HPDE6-E6E7 (cell line): ENCODE measurements around the gene ZNF407.

ENCODE experiments used
- DNase-seq: peaks from one replicate; pipeline ENCODE4 v3.0.0; 2011; ENCODE audit warnings: missing footprints; ENCODE audit errors: extremely low spot score

ZNF407 gene

DNA sequence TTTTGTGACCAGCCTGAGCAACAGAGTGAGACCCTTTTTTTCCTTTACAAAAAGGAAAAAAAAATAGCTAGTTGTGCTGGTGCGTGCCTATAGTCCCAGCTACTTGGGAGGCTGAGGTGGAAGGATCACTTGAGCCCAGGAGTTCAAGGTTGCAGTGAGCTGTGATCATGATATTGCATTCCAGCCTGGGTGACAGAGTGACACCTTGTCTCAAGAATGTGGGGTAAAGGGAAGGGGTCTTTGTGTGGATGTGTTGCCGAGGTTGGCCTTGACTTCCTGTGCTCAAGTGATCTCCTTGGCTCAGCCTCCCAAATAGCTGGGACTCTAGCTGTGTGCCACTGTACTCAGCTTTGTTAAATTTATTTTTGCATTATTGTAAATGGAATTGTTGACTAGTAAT lies 120.6 kb downstream of the ZNF407 start:
- DNase-seq: no peak

DNA sequence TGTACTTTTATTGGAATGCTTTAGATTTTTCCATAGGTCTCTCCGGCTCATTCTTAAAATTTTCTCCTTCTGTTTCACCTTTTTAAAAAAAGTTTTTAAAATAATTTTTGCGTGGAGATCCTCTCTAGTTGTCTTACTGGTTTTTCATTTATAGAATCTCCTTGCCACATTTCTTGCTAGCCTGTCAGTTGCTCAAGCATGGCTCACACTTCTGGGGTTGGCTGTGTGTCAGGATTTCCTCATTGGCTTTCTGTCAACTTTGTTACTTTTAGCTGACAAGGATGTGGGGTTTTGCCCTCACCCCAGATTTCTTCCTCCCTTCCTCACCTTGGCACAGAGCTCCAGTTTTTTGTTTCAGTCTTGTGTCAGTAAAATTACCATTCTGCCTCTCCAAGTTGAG lies 124.6 kb downstream of the ZNF407 start:
- DNase-seq: no peak

DNA sequence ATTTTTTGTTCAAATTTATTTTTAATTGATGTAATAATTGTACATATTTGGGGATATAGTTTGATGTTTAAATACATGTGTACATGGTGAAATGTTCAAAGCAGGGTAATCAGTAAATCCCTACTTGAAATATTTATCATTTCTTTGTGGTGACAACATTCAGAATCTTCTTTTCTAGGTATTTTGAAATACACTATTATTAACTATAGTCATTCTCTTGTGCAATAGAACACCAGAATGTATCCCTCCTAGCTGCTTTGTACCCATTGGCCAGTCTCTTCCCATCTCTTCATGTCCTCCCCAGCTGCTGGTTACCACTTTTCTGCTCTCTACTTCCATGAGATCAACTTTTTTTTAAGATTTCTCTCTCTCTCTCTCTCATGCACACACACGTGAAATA lies 126.5 kb downstream of the ZNF407 start:
- no peak for DNase-seq

DNA sequence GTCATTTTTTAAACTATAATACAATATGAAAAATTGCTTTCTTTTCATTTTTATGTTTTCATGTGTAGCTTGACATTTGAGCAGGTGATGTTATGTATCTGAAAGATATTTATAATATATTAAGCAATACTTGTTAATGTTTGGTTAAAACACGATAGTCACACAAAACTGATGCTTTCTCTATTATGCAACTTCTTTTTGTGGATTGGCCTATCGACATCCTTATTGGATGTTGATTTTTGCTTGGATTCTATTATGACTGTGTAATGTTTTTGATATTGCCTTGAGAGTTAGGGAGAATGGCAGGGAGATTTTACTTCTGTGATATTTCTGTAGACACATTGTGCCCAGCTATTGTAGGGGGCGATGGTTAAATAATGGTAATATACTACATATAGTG lies 128.0 kb downstream of the ZNF407 start:
- DNase-seq: no peak

DNA sequence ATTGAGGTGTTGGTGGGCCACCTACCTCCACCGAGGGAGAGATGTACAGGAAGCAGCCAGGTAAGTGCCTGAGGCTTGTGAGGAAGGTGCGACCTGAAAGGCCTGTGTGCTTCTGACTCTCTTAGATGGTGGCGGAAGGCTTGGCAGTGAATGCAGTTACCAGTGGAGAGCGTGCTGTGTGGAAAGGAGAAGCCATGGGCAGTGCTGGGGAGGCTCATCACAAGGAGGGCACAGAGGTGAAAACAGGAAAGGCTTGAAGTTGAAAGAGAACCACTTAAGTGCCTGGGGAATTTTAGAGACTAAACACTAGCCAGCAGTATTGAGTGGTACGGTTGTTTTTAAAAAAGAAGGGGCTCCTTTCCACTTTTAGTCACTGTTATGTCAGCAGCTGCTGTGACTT lies 130.9 kb downstream of the ZNF407 start:
- no peak for DNase-seq

DNA sequence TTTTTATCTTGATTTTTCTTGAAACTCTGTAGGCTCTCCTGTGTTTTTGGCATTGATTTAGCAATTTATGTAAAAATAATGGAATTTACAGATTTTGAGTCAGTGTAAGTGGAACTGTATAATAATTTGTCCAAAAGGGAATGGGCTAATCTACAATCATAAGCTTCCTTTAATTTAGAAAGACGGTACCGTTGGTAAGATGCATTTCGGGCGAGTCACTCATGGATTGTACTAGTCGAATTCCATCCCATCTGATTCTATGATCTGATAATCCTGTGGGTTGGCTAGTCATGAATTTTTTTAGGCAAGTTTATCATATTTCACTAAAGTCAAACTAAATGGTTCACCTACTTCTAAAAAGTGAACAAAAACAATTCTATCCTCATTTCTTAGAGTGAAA lies 133.4 kb downstream of the ZNF407 start:
- no peak for DNase-seq

GRCh38 chr18:74732380-74732779 lies 134.7 kb downstream of the ZNF407 start:
- no peak for DNase-seq

GRCh38 chr18:74733598-74733997 lies 135.9 kb downstream of the ZNF407 start:
- DNase-seq: no peak

DNA sequence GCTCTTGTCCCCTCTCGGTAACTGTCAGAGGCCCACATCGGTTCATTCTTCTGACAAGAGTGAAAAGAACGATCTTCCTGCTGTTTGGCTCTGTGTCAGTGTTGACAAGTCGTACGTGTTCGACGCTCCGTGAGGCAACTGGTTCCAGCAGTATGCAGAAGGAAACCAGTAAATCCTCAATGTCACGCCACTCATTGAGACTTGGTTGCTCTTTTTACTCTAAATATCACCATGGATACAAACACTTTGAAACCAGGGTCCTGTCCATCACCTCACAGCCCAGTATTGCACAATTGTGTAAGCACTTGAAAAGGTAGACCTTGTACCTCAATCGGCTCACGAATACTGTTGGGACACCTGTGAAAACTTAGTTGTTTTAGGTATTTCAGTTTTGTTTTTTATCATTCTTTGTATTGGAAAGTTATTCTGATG lies 136.4 kb downstream of the ZNF407 start:
- no peak for DNase-seq

GRCh38 chr18:74739926-74740325 lies 142.3 kb downstream of the ZNF407 start:
- no peak for DNase-seq

GRCh38 chr18:74742573-74743243 lies 145.0 kb downstream of the ZNF407 start:
- DNase-seq: no peak

DNA sequence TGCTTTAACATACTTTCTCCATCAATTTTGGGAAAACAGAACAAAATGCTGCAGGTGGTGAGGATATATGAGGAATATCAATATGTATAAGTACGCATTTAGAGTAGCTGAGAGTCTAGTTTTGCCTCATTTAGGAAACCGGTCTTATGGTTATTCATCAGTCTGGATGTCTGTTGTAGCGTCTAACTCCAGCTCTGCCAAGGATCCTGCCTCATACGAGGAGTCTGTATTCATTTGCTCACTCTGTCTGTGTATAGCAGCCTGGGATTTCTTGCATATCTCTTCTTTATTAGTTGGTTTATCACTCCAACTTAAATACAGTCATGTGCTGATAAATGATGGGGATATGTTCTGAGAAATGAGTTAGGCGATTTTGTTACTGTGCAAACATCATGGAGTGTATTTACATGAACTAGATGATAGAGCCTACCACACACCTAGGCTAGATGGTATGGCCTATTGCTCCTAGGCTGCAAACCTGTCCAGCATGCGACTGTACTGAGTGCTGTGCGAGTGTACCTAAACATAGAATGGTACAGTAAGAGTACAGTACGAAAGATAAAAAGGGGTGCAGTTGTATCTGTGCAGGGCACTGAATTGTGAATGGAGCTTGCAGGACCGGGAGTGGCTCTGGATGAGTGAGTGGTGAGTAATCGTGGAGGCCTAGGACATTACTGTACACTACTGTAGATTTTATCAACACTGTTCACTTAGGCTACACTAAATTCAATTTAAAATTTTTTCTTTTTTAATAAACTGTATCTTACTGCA lies 148.1 kb downstream of the ZNF407 start:
- peak; percentile 58 for DNase-seq

DNA sequence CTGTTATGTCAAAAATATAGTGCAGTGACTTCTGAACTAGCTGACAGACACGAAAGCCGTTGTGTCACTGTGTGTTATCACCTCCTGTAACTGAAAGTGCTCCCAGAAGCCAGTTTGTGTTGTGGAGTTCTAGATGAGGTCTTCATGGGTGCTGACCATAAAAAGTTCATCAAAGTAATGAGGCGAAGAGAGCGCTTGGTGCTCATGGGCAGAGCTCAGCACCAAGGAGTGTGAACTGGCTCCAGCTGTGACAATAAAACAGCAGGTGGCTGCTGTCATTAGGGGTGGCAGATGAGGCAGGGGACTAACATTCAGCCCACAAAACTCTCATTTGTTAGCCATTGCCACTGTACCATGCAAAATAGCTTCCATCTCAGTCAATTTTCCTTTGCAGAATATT lies 151.1 kb downstream of the ZNF407 start:
- no peak for DNase-seq

GRCh38 chr18:74758995-74759394 lies 161.3 kb downstream of the ZNF407 start:
- DNase-seq: no peak

- no peak for DNase-seq
These were observed 162.4 kb downstream of the ZNF407 start for GRCh38 chr18:74760026-74760425.

DNA sequence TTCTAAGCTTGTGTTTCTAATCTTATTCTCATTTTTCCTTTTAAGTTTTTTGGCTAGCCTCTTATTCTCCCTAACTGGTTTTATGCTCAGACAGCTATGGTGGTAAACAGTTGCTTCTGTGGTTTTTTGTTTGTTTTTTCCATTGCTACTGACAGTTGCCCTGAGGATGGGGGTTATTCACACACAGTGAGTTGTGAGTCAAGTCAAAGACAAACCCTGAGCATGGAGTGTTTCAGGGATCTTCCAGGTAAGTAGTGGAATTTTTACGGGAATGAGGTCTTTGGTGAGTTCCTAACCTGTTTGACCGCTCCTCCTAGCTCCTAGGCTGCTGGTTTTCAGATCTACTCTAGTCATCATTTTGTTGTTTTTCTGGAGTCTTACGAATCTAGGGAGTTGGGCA lies 162.8 kb downstream of the ZNF407 start:
- no peak for DNase-seq

GRCh38 chr18:74766251-74766650 lies 168.6 kb downstream of the ZNF407 start:
- no peak for DNase-seq

DNA sequence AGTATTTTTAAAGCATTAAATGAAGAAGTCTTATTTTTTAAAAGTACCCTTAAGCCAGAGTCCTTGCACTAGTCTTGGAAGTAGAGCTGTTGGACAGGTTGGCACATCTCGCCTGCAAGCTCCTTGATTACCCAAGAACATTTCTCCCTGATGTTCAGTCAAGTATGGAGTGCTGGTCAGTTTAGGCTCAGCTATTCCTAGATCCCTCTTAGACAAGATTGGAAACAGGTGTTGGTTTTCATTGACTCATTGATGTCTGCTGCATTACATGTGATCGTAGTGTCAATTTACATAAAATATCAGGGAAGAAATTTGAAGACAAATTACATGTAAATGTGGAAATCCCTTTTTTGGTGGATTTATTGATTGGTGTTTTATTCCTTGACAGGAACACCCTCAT lies 170.4 kb downstream of the ZNF407 start:
- DNase-seq: no peak

DNA sequence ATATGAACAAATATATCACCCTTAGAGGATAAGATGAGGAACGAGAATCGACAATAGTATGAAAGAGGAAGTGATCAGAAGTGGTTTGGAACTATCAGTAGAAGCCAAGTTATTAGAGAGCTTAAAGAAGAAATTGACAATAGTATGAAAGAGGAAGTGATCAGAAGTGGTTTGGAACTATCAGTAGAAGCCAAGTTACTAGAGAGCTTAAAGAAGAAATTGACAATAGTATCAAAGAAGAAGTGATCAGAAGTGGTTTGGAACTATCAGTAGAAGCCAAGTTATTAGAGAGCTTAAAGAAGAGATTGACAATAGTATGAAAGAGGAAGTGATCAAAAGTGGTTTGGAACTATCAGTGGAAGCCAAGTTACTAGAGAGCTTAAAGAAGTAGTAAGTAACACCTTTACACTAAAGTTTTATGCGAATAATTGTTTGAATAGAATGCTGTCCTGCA lies 175.5 kb downstream of the ZNF407 start:
- DNase-seq: no peak

DNA sequence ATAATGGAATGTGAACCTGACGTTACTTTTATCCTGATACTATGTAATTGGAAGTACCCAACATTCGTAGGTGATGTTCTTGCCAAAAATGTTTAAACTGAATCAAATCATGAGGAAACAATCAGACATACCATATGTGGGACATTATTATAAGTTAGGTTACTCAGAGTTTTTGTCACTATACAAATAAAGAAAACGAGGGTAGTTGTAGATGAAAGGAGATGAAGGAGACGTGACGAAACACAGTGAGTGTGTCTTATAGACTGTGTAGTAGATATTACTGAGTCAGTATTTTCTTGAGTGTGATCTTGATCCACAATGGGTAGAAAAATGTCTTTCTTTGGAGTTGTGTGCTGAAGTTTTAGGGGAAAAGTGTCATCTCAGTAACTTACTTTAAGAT lies 176.8 kb downstream of the ZNF407 start:
- no peak for DNase-seq

- no peak for DNase-seq
These were observed 177.6 kb downstream of the ZNF407 start for GRCh38 chr18:74775239-74775638.

DNA sequence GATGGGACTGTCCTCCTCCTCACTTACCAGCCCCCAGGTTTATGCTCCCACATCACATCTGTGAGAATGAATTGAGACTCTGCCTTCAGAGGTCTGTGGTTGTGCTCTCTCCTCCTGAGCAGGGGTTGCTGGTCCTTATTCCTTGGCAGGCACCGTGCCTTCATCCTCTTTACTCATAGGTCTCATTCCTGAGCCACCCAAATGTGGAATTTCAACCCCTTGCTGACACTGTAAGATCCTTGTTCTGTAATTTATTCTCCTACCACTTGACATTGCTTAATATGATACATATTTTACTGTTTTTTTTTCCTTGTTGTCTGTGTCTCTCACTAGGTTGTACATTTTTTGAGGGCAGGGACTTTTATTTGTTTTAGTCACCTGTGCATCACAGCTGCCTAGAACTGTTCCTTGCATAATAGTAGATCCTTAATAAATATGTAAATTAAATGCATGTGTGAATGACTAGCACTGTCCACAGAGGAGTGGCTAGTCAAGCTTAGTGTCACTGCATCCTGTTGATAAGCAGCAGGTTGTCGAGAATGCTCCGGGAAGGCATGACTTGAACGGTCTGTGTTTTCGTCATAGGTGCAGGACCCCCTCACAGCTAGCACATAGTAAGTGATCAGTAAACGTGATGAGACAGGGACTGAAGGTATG lies 180.6 kb downstream of the ZNF407 start:
- no peak for DNase-seq

- DNase-seq: no peak
These were observed 187.1 kb downstream of the ZNF407 start for GRCh38 chr18:74784752-74785151.
